Measurements from ENCODE around the gene TUBB.

TUBB gene

GRCh38 chr6:30707281-30707850 lies 12.8 kb upstream of the TUBB start (continued):
- TF ChIP-seq ZNF26 (tag by site-specific recombination; IDR thresholded peaks at IDR 0.05) (no peak), ZNF335 (tag by site-specific recombination; conservative IDR thresholded peaks at IDR 0.05) (0 out of 2 replicates have a peak, but pooled peaks have one; percentile 33), ZNF155 (tag by site-specific recombination; IDR thresholded peaks at IDR 0.05) (no peak), ZBTB10 (tag by site-specific recombination; IDR thresholded peaks at IDR 0.05) (peak; percentile 29), ZBTB17 (tag by site-specific recombination; IDR thresholded peaks at IDR 0.05) (peak; percentile 84), TRIM28 (IDR thresholded peaks at IDR 0.05; ENCODE audit: borderline replicate concordance, low read length) (0 out of 2 replicates have a peak, but pooled peaks have one; percentile 26), ZSCAN23 (tag by site-specific recombination; IDR thresholded peaks at IDR 0.05) (peak; percentile 18; the same call in 1 of the 2 replicates), ZNF629 (tag by site-specific recombination; IDR thresholded peaks at IDR 0.05) (peak; percentile 52; the same call in 1 of the 2 replicates), ZNF473 (tag by site-specific recombination; IDR thresholded peaks at IDR 0.05) (no peak), SP7 (tag by site-specific recombination; IDR thresholded peaks at IDR 0.05) (peak; percentile 73), MYNN (tag by site-specific recombination; IDR thresholded peaks at IDR 0.05; ENCODE audit: borderline replicate concordance) (no peak), ZBTB26 (tag by site-specific recombination; optimal IDR thresholded peaks at IDR 0.05) (no peak), ZBTB21 (tag by site-specific recombination; IDR thresholded peaks at IDR 0.05) (peak; percentile 17; the same call in 1 of the 2 replicates), ZNF354C (tag by site-specific recombination; IDR thresholded peaks at IDR 0.05; ENCODE audit: borderline replicate concordance, low read depth) (no peak), PRDM1 (tag by site-specific recombination; IDR thresholded peaks at IDR 0.05) (peak; percentile 57), ZSCAN5A (tag by site-specific recombination; IDR thresholded peaks at IDR 0.05) (no peak), ZNF366 (tag by site-specific recombination; conservative IDR thresholded peaks at IDR 0.05) (peak; percentile 52; the same call in 1 of the 2 replicates), ZXDB (tag by site-specific recombination; IDR thresholded peaks at IDR 0.05) (peak; percentile 68), ZBTB48 (tag by site-specific recombination; IDR thresholded peaks at IDR 0.05) (peak; percentile 42; the same call in 1 of the 2 replicates), PRDM4 (tag by site-specific recombination; IDR thresholded peaks at IDR 0.05) (no peak)
